Gastrocnemius medialis (tissue), 4 donors: ENCODE results near the gene INAFM2.

Source experiments
- CTCF ChIP-seq, 5 experiments: fragments of 450-650 bp in 3 of 5; fragments of 200-600 bp in 2 of 5; sonication (generic) in 2 of 5; IDR thresholded peaks in 4 of 5; conservative IDR thresholded peaks in 1 of 5; 1 replicate in 4 of 5; 2 replicates in 1 of 5; pipeline ENCODE4 v1.5.1; 2016 to 2019; ENCODE audit warnings: antibody characterized with exemption in 5 of 5, mild to moderate bottlenecking in 3 of 5, moderate library complexity in 3 of 5
- POLR2A ChIP-seq, 2 donors: fragments of 450-650 bp; IDR thresholded peaks; one replicate each; pipeline ENCODE4 v1.6.1; 2017; ENCODE audit warnings: antibody characterized with exemption in 2 of 2, mild to moderate bottlenecking in 2 of 2, moderate library complexity in 2 of 2

GRCh38 chr15:40360015-40360414 is 36.5 kb downstream of the INAFM2 start:
- TF ChIP-seq CTCF (IDR thresholded peaks at IDR 0.05 in 4 of 5, conservative IDR thresholded peaks at IDR 0.05 in 1 of 5) (no peak), POLR2A (IDR thresholded peaks at IDR 0.05) (no peak)
